ENCODE results near the gene ZNF362. TPM values are rescaled to one million over a fixed set of nuclear protein-coding genes. Genes with fewer than 3 reads are reported as not detected.

ZNF362 gene
- total and polyA plus RNA-seq, 10 of the 15 experiments (the other 5 are each of a cell fraction or from before 2014, with no cell fraction given) = 0.74 to 22.8 (median 7.4) TPM

- no peak overlapping the region for H3K27ac ChIP-seq (ENCODE audit: control insufficient read depth, insufficient read depth)
- H3K4me1 ChIP-seq (ENCODE audit: control insufficient read depth, insufficient read depth, low read length) = no peaks in the 10 kb centered on the region
- ATAC-seq (no peak), DNase-seq (ENCODE audit: low read depth, low spot score) (no peak), FAIRE-seq (no peak)
- H4K20me1 ChIP-seq (ENCODE audit: control insufficient read depth, insufficient read depth) = no peaks in the 10 kb centered on the region
- ChIA-PET SMC1A (ENCODE audit: uncharacterized antibody, unreplicated experiment) (no interaction called here), CTCF (interaction anchor here (0.9 kb wide), 1 partner anchor 83 kb away, joined by 3 read pairs; no protein-coding TSS in a partner anchor), POLR2A (no interaction called here), RAD21 (ENCODE audit: unreplicated experiment) (no interaction called here)
- H3K9me3 ChIP-seq (replicated peaks; ENCODE audit: control insufficient read depth, insufficient read depth, low read length) = no peaks in the 10 kb centered on the region; the same call in 2 of the 3 replicates
- no peak overlapping the region for H3K4me2 ChIP-seq (ENCODE audit: control insufficient read depth, insufficient read depth)
- H2AFZ ChIP-seq (ENCODE audit: control insufficient read depth, low read depth, low read length) = no peak overlapping the region
- 78% methylated on average over 16 of the region's 16 CpGs for WGBS (ENCODE audit: insufficient coverage, insufficient replicate concordance, low lambda C conversion rate, missing lambda C conversion rate)
- no peaks in the 10 kb centered on the region for H3K27me3 ChIP-seq (replicated peaks in 1 of 2; ENCODE audit: control insufficient read depth in 2 of 2, insufficient read depth in 2 of 2, low read length in 1 of 2)
- intact Hi-C loops (cut with micrococcal nuclease; ENCODE audit: unreplicated experiment) = no loop called here
- H3K36me3 ChIP-seq (ENCODE audit: control insufficient read depth in 2 of 2, insufficient read depth in 2 of 2, low read length in 1 of 2) = no peaks in the 10 kb centered on the region; a peak in 1 of 4 replicates
- TF ChIP-seq NRF1 (conservative IDR thresholded peaks at IDR 0.05; ENCODE audit: low read depth, low read length) (no peak), ZNF592 (IDR thresholded peaks at IDR 0.05) (no peak), MEF2B (IDR thresholded peaks at IDR 0.05; ENCODE audit: partially characterized antibody, poor library complexity, severe bottlenecking) (no peak), ZBTB11 (CRISPR knock-in tag; IDR thresholded peaks at IDR 0.05) (no peak)
- BruUV-seq (replicated peaks) = no TSS peak
- no peaks in the 10 kb centered on the region for H3K79me2 ChIP-seq (ENCODE audit: control insufficient read depth, insufficient read depth, low read length)
- in situ Hi-C loops (cut with MboI) = no loop called here
- H3K4me3 ChIP-seq = no peak overlapping the region
- H3K9ac ChIP-seq (ENCODE audit: control insufficient read depth, insufficient read depth, low read length) = no peak overlapping the region
These were observed 32.9 kb downstream of the ZNF362 start for GRCh38 chr1:33288976-33289857.

Measured in GM12878 (cell line).